ENCODE results near the gene AADAT.
"Not testable (repeated sequence)": the region's sequence is repeated elsewhere in the genome, so short reads cannot be mapped to it uniquely, and the experiment has no call there.

DNA sequence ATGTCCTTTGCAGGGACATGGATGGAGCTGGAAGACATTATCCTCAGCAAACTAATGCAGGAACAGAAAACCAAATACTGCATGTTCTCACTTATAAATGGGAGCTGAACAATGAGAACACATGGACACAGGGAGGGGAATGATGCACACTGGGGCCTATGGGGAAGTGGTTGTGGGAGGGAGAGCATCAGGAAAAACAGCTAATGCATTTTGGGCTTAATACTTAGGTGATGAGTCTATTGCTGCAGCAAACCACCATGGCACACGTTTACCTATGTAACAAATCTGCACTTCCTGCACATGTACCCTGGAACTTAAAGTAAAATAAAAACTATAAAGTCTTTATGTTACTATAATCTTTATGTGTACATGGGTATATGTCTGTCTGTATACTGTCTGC is 24.4 kb upstream of the AADAT start:
- TF ChIP-seq, protein P1, sequence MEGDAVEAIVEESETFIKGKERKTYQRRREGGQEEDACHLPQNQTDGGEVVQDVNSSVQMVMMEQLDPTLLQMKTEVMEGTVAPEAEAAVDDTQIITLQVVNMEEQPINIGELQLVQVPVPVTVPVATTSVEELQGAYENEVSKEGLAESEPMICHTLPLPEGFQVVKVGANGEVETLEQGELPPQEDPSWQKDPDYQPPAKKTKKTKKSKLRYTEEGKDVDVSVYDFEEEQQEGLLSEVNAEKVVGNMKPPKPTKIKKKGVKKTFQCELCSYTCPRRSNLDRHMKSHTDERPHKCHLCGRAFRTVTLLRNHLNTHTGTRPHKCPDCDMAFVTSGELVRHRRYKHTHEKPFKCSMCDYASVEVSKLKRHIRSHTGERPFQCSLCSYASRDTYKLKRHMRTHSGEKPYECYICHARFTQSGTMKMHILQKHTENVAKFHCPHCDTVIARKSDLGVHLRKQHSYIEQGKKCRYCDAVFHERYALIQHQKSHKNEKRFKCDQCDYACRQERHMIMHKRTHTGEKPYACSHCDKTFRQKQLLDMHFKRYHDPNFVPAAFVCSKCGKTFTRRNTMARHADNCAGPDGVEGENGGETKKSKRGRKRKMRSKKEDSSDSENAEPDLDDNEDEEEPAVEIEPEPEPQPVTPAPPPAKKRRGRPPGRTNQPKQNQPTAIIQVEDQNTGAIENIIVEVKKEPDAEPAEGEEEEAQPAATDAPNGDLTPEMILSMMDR (IDR thresholded peaks at IDR 0.05; ENCODE audit: low read depth, low read length, missing input control) = not testable (repeated sequence)
- TF ChIP-seq TAF1 (conservative IDR thresholded peaks at IDR 0.05); RAD21 (IDR thresholded peaks at IDR 0.05); EGR1 (IDR thresholded peaks at IDR 0.05; ENCODE audit: low read depth in 2 of 2); SP1 (IDR thresholded peaks at IDR 0.05); YY1 (IDR thresholded peaks at IDR 0.05); FOXA1 (IDR thresholded peaks at IDR 0.05); GABPA (IDR thresholded peaks at IDR 0.05 in 1 of 2, conservative IDR thresholded peaks at IDR 0.05 in 1 of 2); HNF4G (IDR thresholded peaks at IDR 0.05); JUND (IDR thresholded peaks at IDR 0.05): not testable (repeated sequence)
- TF ChIP-seq, protein P2, sequence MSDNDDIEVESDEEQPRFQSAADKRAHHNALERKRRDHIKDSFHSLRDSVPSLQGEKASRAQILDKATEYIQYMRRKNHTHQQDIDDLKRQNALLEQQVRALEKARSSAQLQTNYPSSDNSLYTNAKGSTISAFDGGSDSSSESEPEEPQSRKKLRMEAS (IDR thresholded peaks at IDR 0.05) = not testable (repeated sequence)
- TF ChIP-seq, protein P3, sequence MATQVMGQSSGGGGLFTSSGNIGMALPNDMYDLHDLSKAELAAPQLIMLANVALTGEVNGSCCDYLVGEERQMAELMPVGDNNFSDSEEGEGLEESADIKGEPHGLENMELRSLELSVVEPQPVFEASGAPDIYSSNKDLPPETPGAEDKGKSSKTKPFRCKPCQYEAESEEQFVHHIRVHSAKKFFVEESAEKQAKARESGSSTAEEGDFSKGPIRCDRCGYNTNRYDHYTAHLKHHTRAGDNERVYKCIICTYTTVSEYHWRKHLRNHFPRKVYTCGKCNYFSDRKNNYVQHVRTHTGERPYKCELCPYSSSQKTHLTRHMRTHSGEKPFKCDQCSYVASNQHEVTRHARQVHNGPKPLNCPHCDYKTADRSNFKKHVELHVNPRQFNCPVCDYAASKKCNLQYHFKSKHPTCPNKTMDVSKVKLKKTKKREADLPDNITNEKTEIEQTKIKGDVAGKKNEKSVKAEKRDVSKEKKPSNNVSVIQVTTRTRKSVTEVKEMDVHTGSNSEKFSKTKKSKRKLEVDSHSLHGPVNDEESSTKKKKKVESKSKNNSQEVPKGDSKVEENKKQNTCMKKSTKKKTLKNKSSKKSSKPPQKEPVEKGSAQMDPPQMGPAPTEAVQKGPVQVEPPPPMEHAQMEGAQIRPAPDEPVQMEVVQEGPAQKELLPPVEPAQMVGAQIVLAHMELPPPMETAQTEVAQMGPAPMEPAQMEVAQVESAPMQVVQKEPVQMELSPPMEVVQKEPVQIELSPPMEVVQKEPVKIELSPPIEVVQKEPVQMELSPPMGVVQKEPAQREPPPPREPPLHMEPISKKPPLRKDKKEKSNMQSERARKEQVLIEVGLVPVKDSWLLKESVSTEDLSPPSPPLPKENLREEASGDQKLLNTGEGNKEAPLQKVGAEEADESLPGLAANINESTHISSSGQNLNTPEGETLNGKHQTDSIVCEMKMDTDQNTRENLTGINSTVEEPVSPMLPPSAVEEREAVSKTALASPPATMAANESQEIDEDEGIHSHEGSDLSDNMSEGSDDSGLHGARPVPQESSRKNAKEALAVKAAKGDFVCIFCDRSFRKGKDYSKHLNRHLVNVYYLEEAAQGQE (IDR thresholded peaks at IDR 0.05) = not testable (repeated sequence)
- TF ChIP-seq, protein P4, sequence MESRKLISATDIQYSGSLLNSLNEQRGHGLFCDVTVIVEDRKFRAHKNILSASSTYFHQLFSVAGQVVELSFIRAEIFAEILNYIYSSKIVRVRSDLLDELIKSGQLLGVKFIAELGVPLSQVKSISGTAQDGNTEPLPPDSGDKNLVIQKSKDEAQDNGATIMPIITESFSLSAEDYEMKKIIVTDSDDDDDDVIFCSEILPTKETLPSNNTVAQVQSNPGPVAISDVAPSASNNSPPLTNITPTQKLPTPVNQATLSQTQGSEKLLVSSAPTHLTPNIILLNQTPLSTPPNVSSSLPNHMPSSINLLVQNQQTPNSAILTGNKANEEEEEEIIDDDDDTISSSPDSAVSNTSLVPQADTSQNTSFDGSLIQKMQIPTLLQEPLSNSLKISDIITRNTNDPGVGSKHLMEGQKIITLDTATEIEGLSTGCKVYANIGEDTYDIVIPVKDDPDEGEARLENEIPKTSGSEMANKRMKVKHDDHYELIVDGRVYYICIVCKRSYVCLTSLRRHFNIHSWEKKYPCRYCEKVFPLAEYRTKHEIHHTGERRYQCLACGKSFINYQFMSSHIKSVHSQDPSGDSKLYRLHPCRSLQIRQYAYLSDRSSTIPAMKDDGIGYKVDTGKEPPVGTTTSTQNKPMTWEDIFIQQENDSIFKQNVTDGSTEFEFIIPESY (IDR thresholded peaks at IDR 0.05) = not testable (repeated sequence)
- TF ChIP-seq, protein P5, sequence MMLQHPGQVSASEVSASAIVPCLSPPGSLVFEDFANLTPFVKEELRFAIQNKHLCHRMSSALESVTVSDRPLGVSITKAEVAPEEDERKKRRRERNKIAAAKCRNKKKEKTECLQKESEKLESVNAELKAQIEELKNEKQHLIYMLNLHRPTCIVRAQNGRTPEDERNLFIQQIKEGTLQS (IDR thresholded peaks at IDR 0.05) = not testable (repeated sequence)

Data from liver (tissue), 3 donors.